H1 (cell line): ENCODE measurements around the gene ITGA5. TPM values are rescaled to one million over a fixed set of nuclear protein-coding genes. Genes with fewer than 3 reads are reported as not detected.
A peak's percentile ranks its signal among the peaks of the same experiment; 100 is the strongest.

Source experiments
- CTCF ChIA-PET: fragments of 300-600 bp; sonication (Branson Sonifier 250); formaldehyde crosslinking; loops from one replicate; lab custom pipeline; 2021; ENCODE audit not compliant: partially characterized antibody; lab: Charles Lee
- POLR2A ChIA-PET: fragments of 300-600 bp; sonication (Branson Sonifier 250); formaldehyde crosslinking; loops from one replicate; lab custom pipeline; 2021; ENCODE audit warnings: inconsistent platforms; ENCODE audit not compliant: partially characterized antibody; lab: Charles Lee
- DNase-seq, 2 experiments: peaks; one replicate each; pipeline versions ENCODE4 v3.0.0 to v3.0.0-alpha.2; 2010 to 2022; ENCODE audit warnings: low spot score in 2 of 2, low read depth in 1 of 2, mixed read lengths in 1 of 2
- FAIRE-seq: peaks from 2 replicates; lab custom pipeline; 2011; peaks lifted over from hg19 to GRCh38; lab: Jason Lieb, UNC
- H2AFZ ChIP-seq: 2 replicates; pipeline ENCODE4 v1.8.1; 2012; ENCODE audit warnings: low read length, inconsistent platforms
- H2AK5ac ChIP-seq: 2 replicates; pipeline ENCODE4 v1.6.1; 2013; ENCODE audit warnings: low read depth, low read length
- H2BK120ac ChIP-seq: replicated peaks from 2 replicates; pipeline ENCODE3; 2013; ENCODE audit warnings: low read depth, low read length, inconsistent platforms
- H2BK12ac ChIP-seq: 2 replicates; pipeline ENCODE4 v1.6.1; 2013; ENCODE audit warnings: low read depth, low read length
- H2BK15ac ChIP-seq: 2 replicates; pipeline ENCODE4 v1.6.1; 2013; ENCODE audit warnings: low read length
- H2BK20ac ChIP-seq: 2 replicates; pipeline ENCODE4 v1.6.1; 2013; ENCODE audit warnings: low read length
- H2BK5ac ChIP-seq: 2 replicates; pipeline ENCODE4 v1.6.1; 2013; ENCODE audit warnings: low read depth, low read length
- H3K14ac ChIP-seq: 2 replicates; pipeline ENCODE4 v1.6.1; 2013; ENCODE audit warnings: inconsistent platforms; ENCODE audit not compliant: insufficient read length
- H3K18ac ChIP-seq: 2 replicates; pipeline ENCODE4 v1.6.1; 2013; ENCODE audit warnings: low read length; ENCODE audit errors: extremely low read depth
- H3K23ac ChIP-seq: 2 replicates; pipeline ENCODE4 v1.6.1; 2013; ENCODE audit warnings: inconsistent platforms; ENCODE audit not compliant: insufficient read length
- H3K23me2 ChIP-seq: 2 replicates; pipeline ENCODE4 v1.6.1; 2013; ENCODE audit warnings: low read depth, low read length
- H3K27ac ChIP-seq: 2 replicates; pipeline ENCODE4 v1.6.1; 2011; ENCODE audit warnings: low read depth, low read length, inconsistent platforms
- H3K27me3 ChIP-seq, 4 experiments: replicated peaks in 1 of 4; 1 replicate in 1 of 4; 2 replicates in 3 of 4; pipeline versions ENCODE4 v1.6.1 to v1.8.1; 2011 to 2013; ENCODE audit warnings: low read length in 3 of 4, mild to moderate bottlenecking in 3 of 4, inconsistent platforms in 2 of 4, mixed read lengths in 2 of 4, moderate library complexity in 1 of 4; ENCODE audit not compliant: control insufficient read depth in 3 of 4, insufficient read depth in 3 of 4; ENCODE audit errors: extremely low read depth in 1 of 4
- H3K36me3 ChIP-seq, 4 experiments: 2 replicates each; pipeline versions ENCODE4 v1.6.1 to v1.8.1; 2011 to 2013; ENCODE audit warnings: mild to moderate bottlenecking in 4 of 4, low read length in 3 of 4, moderate library complexity in 2 of 4, control low read depth in 1 of 4, inconsistent platforms in 1 of 4; ENCODE audit not compliant: insufficient read depth in 4 of 4, control insufficient read depth in 2 of 4
- H3K4ac ChIP-seq: replicated peaks from 2 replicates; pipeline ENCODE3; 2013; ENCODE audit warnings: low read length, low read depth, mixed read lengths, inconsistent platforms; ENCODE audit not compliant: insufficient read length
- H3K4me1 ChIP-seq, 4 experiments: replicated peaks in 1 of 4; 1 replicate in 1 of 4; 2 replicates in 3 of 4; pipeline versions ENCODE4 v1.6.1 to v1.8.1; 2011 to 2013; ENCODE audit warnings: low read length in 3 of 4, inconsistent platforms in 2 of 4, mixed read lengths in 1 of 4; ENCODE audit not compliant: insufficient read depth in 4 of 4, control insufficient read depth in 3 of 4
- H3K4me2 ChIP-seq, 2 experiments: 2 replicates each; pipeline versions ENCODE4 v1.6.1 to v1.8.1; 2011 to 2013; ENCODE audit warnings: low read depth in 2 of 2, low read length in 2 of 2, control low read depth in 1 of 2, inconsistent platforms in 1 of 2, mild to moderate bottlenecking in 1 of 2; ENCODE audit not compliant: insufficient read depth in 1 of 2
- H3K4me3 ChIP-seq, 4 experiments: fragments of 200-600, 300-600 bp in 1 of 4; sonication (generic), shearing (Covaris generic), sonication (Bioruptor Twin) in 1 of 4; 2 replicates each; pipeline versions ENCODE4 v1.5.1 to v1.8.1; 2011 to 2016; ENCODE audit warnings: low read length in 4 of 4, low read depth in 3 of 4, control low read depth in 2 of 4, inconsistent platforms in 2 of 4, mild to moderate bottlenecking in 2 of 4, mixed read lengths in 1 of 4, moderate library complexity in 1 of 4; ENCODE audit not compliant: insufficient read depth in 2 of 4; ENCODE audit errors: extremely low read depth in 1 of 4
- H3K56ac ChIP-seq: replicated peaks from 2 replicates; pipeline ENCODE3; 2013; ENCODE audit warnings: low read depth, mild to moderate bottlenecking, mixed read lengths, low read length, inconsistent platforms; ENCODE audit not compliant: insufficient read length
- H3K79me1 ChIP-seq: 2 replicates; pipeline ENCODE4 v1.6.1; 2013; ENCODE audit warnings: low read depth, low read length, control low read depth
- H3K79me2 ChIP-seq, 2 experiments: 2 replicates each; pipeline versions ENCODE4 v1.6.1 to v1.8.1; 2012 to 2013; ENCODE audit warnings: low read length in 2 of 2, mild to moderate bottlenecking in 2 of 2, inconsistent platforms in 1 of 2; ENCODE audit not compliant: insufficient read depth in 2 of 2, control insufficient read depth in 1 of 2
- H3K9ac ChIP-seq, 4 experiments: replicated peaks in 1 of 4; 1 replicate in 1 of 4; 2 replicates in 3 of 4; pipeline versions ENCODE4 v1.6.1 to v1.8.1; 2011 to 2013; ENCODE audit warnings: low read depth in 3 of 4, low read length in 3 of 4, control low read depth in 2 of 4, mild to moderate bottlenecking in 2 of 4, moderate library complexity in 2 of 4, inconsistent platforms in 1 of 4; ENCODE audit errors: extremely low read depth in 1 of 4
- H3K9me3 ChIP-seq, 2 experiments: 2 replicates each; pipeline versions ENCODE4 v1.6.1 to v1.8.1; 2012 to 2013; ENCODE audit warnings: mild to moderate bottlenecking in 2 of 2, moderate library complexity in 2 of 2, control low read depth in 1 of 2, inconsistent platforms in 1 of 2, low read depth in 1 of 2, low read length in 1 of 2, mixed read lengths in 1 of 2; ENCODE audit not compliant: insufficient read depth in 2 of 2
- H4K20me1 ChIP-seq, 2 experiments: replicated peaks in 1 of 2; 2 replicates each; pipeline versions ENCODE3 to v1.8.1; 2011 to 2013; ENCODE audit warnings: inconsistent platforms in 2 of 2, low read length in 2 of 2, mild to moderate bottlenecking in 1 of 2; ENCODE audit not compliant: insufficient read depth in 2 of 2, control insufficient read depth in 1 of 2
- H4K5ac ChIP-seq: 2 replicates; pipeline ENCODE4 v1.6.1; 2013; ENCODE audit warnings: low read length, low read depth, mixed read lengths, inconsistent platforms; ENCODE audit not compliant: insufficient read length
- H4K8ac ChIP-seq: 2 replicates; pipeline ENCODE4 v1.8.0; 2013; ENCODE audit warnings: mild to moderate bottlenecking, moderate library complexity, low read length, inconsistent platforms; ENCODE audit not compliant: insufficient read depth; ENCODE audit errors: extremely low read depth
- H4K91ac ChIP-seq: replicated peaks from 2 replicates; pipeline ENCODE3; 2013; ENCODE audit warnings: low read length, mixed read lengths, inconsistent platforms; ENCODE audit not compliant: insufficient read length
- BRCA1 ChIP-seq: IDR thresholded peaks from 2 replicates; pipeline ENCODE4 v1.6.1; 2012; ENCODE audit warnings: low read depth, low read length, improper control_type of control experiment
- SP2 ChIP-seq: IDR thresholded peaks from 2 replicates; pipeline ENCODE4 v1.6.1; 2012; ENCODE audit warnings: mild to moderate bottlenecking, low read length, inconsistent platforms
- WGBS, 2 experiments: shearing (Covaris generic) in 1 of 2; methylation state at CpG; one replicate each; pipeline versions ENCODE4 v1.1.6 to v1.1.7; 2013 to 2015; ENCODE audit warnings: low lambda C conversion rate in 2 of 2, mixed read lengths in 2 of 2, inconsistent platforms in 1 of 2, low coverage in 1 of 2, missing lambda C conversion rate in 1 of 2; ENCODE audit not compliant: insufficient replicate concordance in 2 of 2, insufficient coverage in 1 of 2, insufficient read length in 1 of 2; ENCODE audit errors: extremely low coverage in 1 of 2, missing lambda C conversion rate in 1 of 2; 5-methylcytosine and 5-hydroxymethylcytosine counted together
- polyA plus RNA-seq, 7 experiments: library from polyadenylated mRNA; depleted of rRNA in 3 of 7; stranded (reverse) in 5 of 7; unstranded in 2 of 7; fragments of >200 nt in 5 of 7; fragments of 200-250 nt in 2 of 7; gene quantifications; 1 replicate in 5 of 7; 2 replicates in 1 of 7; 4 replicates in 1 of 7; pipeline versions ENCODE4 v1.2.1 to v1.2.3, GENCODE V29; 2011 to 2013; ENCODE audit warnings: missing spikeins in 2 of 7, mixed read lengths in 2 of 7
- total RNA-seq: library from RNA; stranded (reverse); fragmentation: NEBNext Ultra II Directional; extraction: Animal tissue kit (Norgen Biotek cat#: 25700); gene quantifications from 2 replicates; pipeline ENCODE4 v1.2.1, GENCODE V29; 2021

The ITGA5 gene
- total and polyA plus RNA-seq, 2 of the 8 experiments (the other 6 are each of a cell fraction or from before 2014, with no cell fraction given): 11.6 to 19.4 TPM

DNA sequence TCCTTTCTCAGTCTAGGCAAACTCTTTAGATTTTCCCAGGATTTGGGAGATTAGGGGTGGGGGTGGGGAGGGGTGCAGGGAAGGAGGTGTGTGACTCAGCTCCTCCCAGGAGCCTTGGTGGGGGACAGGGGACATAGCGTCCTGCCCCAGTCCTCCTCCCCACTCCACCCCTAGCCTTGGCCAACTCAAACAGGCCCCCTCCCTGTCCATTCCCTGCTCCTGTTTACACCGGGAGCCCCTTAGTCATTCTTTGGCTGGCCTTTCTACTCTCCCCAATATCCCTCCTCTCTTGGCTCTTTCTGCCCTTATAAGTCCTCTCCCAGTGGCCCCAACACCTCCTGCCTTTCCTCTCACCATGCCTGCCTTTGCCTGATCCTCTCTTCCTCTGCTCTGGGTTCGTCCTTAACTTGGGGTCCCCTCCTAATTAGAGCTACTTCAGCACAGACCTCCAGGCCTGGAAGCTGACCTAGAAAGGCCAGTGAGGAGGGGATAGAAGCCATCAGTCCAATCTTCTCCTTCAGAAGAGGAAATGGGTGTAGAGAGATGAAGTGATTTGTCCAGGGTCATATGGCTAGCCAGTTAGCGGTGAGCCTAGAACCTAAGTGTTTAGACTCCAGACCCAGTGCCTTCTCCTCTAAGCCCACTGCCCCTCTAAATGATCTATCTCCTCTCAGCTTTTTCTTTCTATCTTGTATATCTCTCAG is 2.3 kb upstream of the ITGA5 start:
- H4K5ac ChIP-seq: no peak overlapping the region
- peak overlapping the region; percentile 38 for H4K91ac ChIP-seq
- no peak overlapping the region for H3K23ac ChIP-seq
- H3K79me1 ChIP-seq: no peaks in the 10 kb centered on the region
- FAIRE-seq (no peak), DNase-seq (no peak)
- peak overlapping the region; percentile 70 for H2BK12ac ChIP-seq
- peaks cover 0 to 24% (median 18%) of the 10 kb centered on the region in 4 experiments; a peak in 6 of 7 replicates for H3K27me3 ChIP-seq
- peak overlapping the region in 1 of 2 experiments; percentile 77; a peak in 1 of 4 replicates for H3K4me2 ChIP-seq
- H3K9ac ChIP-seq: no peak overlapping the region; a peak in 1 of 7 replicates
- H3K79me2 ChIP-seq: no peaks in the 10 kb centered on the region
- H3K36me3 ChIP-seq: no peaks in the 10 kb centered on the region
- H3K14ac ChIP-seq: no peak overlapping the region
- peak overlapping the region; percentile 77; the same call in 1 of the 2 replicates for H2BK5ac ChIP-seq
- TF ChIP-seq BRCA1: no peak
- no peak for TF ChIP-seq SP2
- H3K23me2 ChIP-seq: peaks cover 5% of the 10 kb centered on the region
- peak overlapping the region; percentile 23 for H3K4ac ChIP-seq
- no peak overlapping the region for H2BK120ac ChIP-seq
- H3K4me1 ChIP-seq: peaks cover 6 to 16% (median 9%) of the 10 kb centered on the region in 4 experiments
- H3K4me3 ChIP-seq: no peak overlapping the region
- H3K56ac ChIP-seq: no peak overlapping the region
- peak overlapping the region; percentile 66; the same call in 1 of the 2 replicates for H2BK20ac ChIP-seq
- peak overlapping the region; percentile 75; the same call in 1 of the 2 replicates for H3K18ac ChIP-seq
- peak overlapping the region; percentile 97; the same call in 1 of the 2 replicates for H2BK15ac ChIP-seq
- H4K20me1 ChIP-seq: no peaks in the 10 kb centered on the region
- no peak overlapping the region; the same call in 1 of the 2 replicates for H2AK5ac ChIP-seq
- H3K27ac ChIP-seq: no peak overlapping the region
- POLR2A ChIA-PET: interaction anchor here (0.6 to 2.0 kb wide), 7 partner anchors 9 to 128 kb away, joined by 3 to 9 read pairs (median 3); no protein-coding TSS in a partner anchor
- 90% methylated on average over 3 of the region's 4 CpGs; no CpG with 5 or more reads in 1 of the 2 experiments for WGBS, 2 experiments
- H3K9me3 ChIP-seq: no peaks in the 10 kb centered on the region
- no peak overlapping the region for H4K8ac ChIP-seq
- H2AFZ ChIP-seq: no peak overlapping the region
- CTCF ChIA-PET: interaction anchor here (0.6 to 12.1 kb wide), 9 partner anchors 8 to 163 kb away, joined by 4 to 271 read pairs (median 5); partner anchors contain the start of gene ZNF385A
